CD4-positive, alpha-beta T cell treated with Interleukin-1 beta for 1 hour (primary cell): ENCODE measurements around the gene HOXD1.

Experiments used
- DNase-seq, 2 donors: peaks; one replicate each; pipeline ENCODE4 v3.0.0-alpha.2; 2020 to 2022

Gene HOXD1

GRCh38 chr2:176154576-176155252 is 33.8 kb upstream of the HOXD1 start:
- no peak for DNase-seq

- DNase-seq: no peak
Observed at GRCh38 chr2:176155356-176156044, 33.0 kb upstream of the HOXD1 start.

- no peak for DNase-seq
Observed at GRCh38 chr2:176156301-176156806, 32.1 kb upstream of the HOXD1 start.

GRCh38 chr2:176156807-176157498 is 31.5 kb upstream of the HOXD1 start, which contains the start of gene HOXD3:
HOXD3 (plus strand) TSS chr2:176157307; CDS start chr2:176169115, 11,808 bp downstream.
- no peak for DNase-seq

- DNase-seq: no peak
Observed at GRCh38 chr2:176157499-176158185, 30.8 kb upstream of the HOXD1 start.

GRCh38 chr2:176158186-176158591 is 30.3 kb upstream of the HOXD1 start:
- no peak for DNase-seq

GRCh38 chr2:176158855-176159662 is 29.4 kb upstream of the HOXD1 start:
- no peak for DNase-seq

- DNase-seq: no peak
Observed at GRCh38 chr2:176159663-176160250, 28.7 kb upstream of the HOXD1 start.

- no peak for DNase-seq
Observed at GRCh38 chr2:176160251-176160985, 28.1 kb upstream of the HOXD1 start.

- no peak for DNase-seq
Observed at GRCh38 chr2:176160986-176161824, 27.3 kb upstream of the HOXD1 start.

- DNase-seq: no peak
Observed at GRCh38 chr2:176161825-176162626, 26.4 kb upstream of the HOXD1 start.

- DNase-seq: no peak
Observed at GRCh38 chr2:176162911-176163671, 25.4 kb upstream of the HOXD1 start.

GRCh38 chr2:176163672-176164056 is 24.8 kb upstream of the HOXD1 start:
- no peak for DNase-seq

GRCh38 chr2:176164201-176164600 is 24.3 kb upstream of the HOXD1 start:
- no peak for DNase-seq

- DNase-seq: no peak
Observed at GRCh38 chr2:176164611-176165369, 23.7 kb upstream of the HOXD1 start.

- no peak for DNase-seq
Observed at GRCh38 chr2:176165370-176166050, 23.0 kb upstream of the HOXD1 start.

GRCh38 chr2:176166272-176166671 is 22.2 kb upstream of the HOXD1 start:
- DNase-seq: no peak
